Measurements from ENCODE around the gene ANKRD24.
A peak's percentile ranks its signal among the peaks of the same experiment; 100 is the strongest.
"Not testable (repeated sequence)": the region's sequence is repeated elsewhere in the genome, so short reads cannot be mapped to it uniquely, and the experiment has no call there.

The ANKRD24 gene

GRCh38 chr19:4233282-4233853, 50.9 kb downstream of the ANKRD24 start:
- peak; percentile 62 for DNase-seq

DNA sequence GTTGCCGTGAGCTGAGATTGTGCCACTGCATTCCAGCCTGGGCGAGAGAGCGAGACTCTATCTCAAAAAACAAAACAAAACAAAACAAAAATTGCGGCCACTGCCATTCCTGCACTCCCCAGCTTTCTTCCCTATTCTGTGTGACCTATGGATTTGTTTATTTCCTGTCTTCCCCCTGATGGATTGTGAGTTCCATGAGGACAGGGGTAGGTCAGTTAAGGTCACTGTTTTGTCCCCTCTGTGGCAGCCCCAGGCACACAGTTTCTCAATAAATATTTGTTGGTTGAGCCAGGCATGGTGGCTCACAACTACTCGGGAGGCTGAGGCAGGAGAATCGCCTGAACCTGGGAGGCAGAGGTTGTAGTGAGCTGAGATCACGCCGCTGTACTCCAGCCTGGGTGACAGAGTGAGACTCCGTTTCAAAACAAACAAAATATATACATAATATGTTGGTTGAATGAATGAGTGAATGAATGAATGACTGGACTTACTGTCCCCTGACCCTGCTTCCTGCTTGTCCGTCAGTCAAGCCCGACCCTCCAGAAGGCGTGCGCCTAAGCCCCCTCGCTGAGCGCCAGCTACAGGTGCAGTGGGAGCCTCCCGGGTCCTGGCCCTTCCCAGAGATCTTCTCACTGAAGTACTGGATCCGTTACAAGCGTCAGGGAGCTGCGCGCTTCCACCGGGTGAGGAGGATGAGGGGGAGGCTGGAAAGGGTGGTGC, 51.8 kb downstream of the ANKRD24 start:
- no peak for DNase-seq

- DNase-seq: no peak
Observed at GRCh38 chr19:4234862-4235201, 52.3 kb downstream of the ANKRD24 start.

GRCh38 chr19:4237510-4237909, 55.0 kb downstream of the ANKRD24 start:
- DNase-seq: not testable (repeated sequence)

DNA sequence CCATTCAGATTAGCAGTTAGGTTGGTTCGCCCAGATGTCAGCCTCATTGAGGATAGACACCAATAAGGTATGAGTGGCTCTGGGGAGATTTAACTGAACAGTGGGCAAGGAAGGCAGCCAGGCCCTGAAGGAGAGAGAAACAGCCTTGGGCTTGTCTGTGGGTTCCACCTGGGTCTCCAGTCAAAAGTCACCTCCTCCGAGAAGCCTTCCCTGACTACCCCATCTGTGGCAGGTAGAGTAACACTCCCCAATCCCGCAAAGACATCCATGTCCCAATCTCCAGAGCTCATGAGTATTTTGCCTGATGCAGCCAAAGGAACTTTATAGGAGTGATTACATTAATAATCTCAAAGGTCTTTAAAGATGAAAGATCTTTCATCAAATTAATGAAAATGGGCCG, 56.3 kb downstream of the ANKRD24 start:
- no peak for DNase-seq

- no peak for DNase-seq
Observed at GRCh38 chr19:4241824-4242430, 59.4 kb downstream of the ANKRD24 start.

DNA sequence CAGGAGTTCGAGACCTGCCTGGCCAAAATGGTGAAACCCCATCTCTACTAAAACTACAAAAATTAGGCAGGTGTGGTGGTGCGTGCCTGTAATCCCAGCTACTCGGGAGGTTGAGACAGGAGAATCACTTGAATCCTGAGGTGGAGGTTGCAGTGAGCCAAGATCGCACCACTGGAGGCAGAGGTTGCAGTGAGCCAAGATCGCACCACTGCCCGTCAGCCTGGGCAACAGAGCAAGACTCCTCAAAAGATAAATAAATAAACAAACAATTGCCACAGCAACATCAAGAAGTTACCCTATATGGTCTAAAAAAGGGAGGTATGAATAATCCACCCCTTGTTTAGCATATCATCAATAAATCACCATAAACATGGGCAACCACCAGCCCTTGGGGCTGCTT, 63.4 kb downstream of the ANKRD24 start:
- DNase-seq: not testable (repeated sequence)

DNA sequence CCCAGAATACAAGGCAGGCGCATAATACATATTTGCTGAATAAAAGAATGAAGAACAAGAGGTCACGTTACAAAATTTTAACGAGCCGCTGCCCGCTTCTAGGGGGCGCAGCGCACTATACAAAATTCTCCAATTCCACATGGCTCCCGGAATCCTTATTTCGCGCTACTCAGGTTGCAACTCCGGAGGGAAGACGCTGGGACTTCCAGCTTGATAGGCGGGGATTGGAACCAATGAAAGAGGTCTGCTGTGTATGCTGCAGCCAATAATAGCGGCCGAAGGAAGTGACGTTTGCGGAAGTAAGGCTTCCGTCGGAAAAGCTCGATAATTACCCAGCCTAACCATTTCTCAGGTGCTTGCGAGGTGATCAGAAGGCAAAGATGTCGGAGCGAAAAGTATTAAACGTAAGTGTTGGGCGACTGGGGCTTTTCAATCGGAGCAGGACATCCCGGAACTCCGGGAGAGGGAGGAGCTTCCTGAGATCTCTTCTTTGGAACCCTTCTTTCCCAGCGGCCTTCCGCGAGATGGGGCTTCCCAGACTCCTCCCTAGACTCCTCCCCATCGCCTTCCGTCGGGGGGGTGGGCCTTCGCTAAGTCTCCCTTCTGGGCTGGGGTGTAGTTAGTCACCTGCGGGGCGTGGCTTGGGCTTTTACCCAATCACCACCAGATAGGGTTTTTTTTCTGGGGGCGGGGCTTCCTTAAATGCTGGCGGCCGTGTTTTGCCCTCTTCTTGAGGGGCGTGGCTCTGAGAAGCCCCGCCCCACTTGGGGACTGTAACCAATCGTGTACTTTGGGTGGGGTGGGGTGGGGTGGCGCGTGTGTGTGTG, 64.5 kb downstream of the ANKRD24 start, which contains the start of gene YJU2:
TSS of gene YJU2 (plus strand) at position 314 of the 827 bp plus-strand sequence. CDS start at position 381, 67 bp downstream.
- peak; percentile 98 for DNase-seq

- DNase-seq: no peak
Observed at GRCh38 chr19:4256563-4256962, 74.1 kb downstream of the ANKRD24 start.

GRCh38 chr19:4257025-4257424, 74.5 kb downstream of the ANKRD24 start:
- DNase-seq: no peak

- DNase-seq: no peak
Observed at GRCh38 chr19:4258181-4258580, 75.7 kb downstream of the ANKRD24 start.

- DNase-seq: no peak
Observed at GRCh38 chr19:4260613-4261191, 78.2 kb downstream of the ANKRD24 start.

DNA sequence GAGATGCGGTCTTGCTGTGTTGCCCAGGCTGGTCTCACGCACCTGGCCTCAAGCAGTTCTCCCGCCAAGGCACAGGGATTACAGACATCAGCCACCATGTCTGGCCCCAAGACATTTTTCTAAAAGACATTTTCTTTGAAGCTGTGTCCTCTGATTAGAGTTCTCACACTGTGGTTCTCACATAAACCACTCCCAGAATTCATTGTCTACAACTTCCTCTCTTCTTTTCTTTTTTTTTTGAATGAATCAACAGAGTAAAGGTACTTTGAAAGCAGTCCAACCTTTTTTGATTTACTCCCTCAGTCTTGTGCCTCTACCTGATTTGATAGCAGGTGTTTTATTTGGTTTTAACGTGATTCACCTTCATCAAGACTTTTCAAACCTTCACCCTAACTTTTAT, 82.3 kb downstream of the ANKRD24 start:
- DNase-seq: no peak

DNA sequence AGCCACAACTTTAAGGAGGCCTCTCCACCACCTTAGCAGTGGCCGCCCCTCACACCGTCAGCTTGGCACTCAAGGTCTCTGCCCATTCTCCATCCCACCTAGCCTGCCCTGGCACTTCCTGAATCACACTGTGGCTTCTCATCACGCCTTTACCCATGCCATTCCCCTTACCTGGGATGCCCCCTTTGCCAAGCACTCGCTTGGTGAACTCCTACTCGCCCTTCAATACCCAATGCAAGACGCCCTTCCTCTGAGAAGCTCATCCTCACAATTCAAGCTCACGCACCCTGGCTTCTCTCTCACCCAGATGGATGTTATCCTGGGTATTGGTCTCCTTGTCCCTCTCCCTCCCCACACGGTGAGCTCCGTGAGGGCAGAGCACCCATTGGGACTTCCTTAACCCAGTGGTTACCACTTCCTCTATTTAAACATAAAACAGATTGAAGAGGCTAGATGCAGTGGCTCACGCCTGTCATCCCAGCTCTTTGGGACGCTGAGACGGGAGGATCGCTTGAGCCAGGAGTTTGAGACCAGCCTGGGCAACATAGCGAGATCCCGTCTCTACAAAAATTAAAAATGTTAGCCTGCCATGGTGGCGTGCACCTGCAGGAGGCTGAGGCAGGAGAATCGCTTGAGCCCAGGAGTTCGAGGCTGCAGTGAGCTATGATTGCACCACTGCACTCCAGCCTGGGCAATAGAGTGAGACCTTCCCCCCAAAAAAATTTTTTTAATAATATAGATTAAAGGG, 83.9 kb downstream of the ANKRD24 start:
- no peak for DNase-seq

- DNase-seq: no peak
Observed at GRCh38 chr19:4267101-4267900, 84.8 kb downstream of the ANKRD24 start.

GRCh38 chr19:4267901-4268815, 85.7 kb downstream of the ANKRD24 start:
- DNase-seq: no peak

DNA sequence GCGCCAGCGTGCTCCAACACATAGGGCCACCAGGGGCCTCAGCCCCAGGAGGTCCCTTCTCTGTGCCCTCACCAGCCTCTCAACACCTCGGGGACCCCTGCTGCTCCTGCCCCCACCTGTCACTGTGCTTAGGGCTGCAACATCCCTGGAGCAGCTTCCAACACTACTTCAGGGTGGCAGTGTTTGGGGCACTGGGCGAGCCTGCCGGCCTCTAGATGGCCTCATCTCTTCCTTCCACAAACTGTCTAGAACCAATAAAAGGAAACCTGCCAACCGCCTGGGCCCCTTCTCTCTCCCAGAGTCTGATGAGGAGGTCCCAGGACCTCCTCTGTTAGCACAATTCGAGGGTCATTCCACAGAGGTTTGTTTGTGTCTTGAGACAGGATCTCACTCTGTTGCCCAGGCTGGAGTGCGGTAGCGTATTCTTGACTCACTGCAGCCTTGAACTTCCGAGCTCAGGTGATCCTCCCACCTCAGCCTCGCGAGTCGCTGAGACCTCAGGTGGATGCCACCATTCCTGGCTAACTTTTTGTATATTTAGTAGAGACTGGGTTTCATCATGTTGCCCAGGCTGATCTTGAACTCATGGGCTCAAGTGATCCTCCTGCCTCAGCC, 86.4 kb downstream of the ANKRD24 start:
- DNase-seq: no peak

DNA sequence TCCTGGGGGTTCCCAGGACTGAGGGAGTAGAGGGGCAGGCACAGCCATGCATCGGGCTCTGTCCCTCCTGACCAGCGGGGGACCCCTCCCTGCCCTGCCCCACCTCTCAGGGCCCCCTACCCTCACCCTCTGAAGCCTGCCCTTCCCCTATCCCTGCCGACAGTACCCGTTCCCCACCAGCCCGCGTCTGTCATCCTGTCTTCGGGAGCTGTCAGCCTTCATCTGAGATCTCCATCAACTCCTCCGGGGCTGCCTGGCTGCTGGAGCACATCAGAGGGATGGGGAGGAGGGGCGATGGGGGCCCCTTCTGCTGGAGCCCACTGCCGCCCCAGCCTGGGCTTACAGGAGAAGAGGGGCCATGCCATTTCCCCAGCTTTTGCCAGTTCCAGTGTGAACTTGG, 90.4 kb downstream of the ANKRD24 start:
- DNase-seq: no peak

DNA sequence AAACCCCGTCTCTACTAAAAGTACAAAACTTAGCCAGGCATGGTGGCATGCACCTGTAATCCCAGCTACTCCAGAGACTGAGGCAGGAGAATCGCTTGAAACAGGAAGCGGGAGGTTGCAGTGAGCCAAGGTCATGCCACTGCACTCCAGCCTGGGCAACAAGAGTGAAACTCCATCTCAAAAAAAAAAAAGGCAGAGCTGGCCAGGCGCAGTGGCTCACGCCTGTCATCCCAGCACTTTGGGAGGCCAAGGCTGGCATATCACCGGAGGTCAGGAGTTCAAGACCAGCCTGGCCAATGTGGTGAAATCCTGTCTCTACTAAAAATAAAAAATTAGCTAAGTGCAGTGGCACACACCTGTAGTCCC, 91.8 kb downstream of the ANKRD24 start:
- DNase-seq: not testable (repeated sequence)
